Fibroblast of peridontal ligament (primary cell): Measurements from ENCODE around the gene IP6K1.
"Not testable (repeated sequence)": the region's sequence is repeated elsewhere in the genome, so short reads cannot be mapped to it uniquely, and the experiment has no call there.

Experiments
- DNase-seq: peaks from one replicate; pipeline ENCODE4 v3.0.0-alpha.2; 2010; ENCODE audit errors: extremely low read depth

Gene IP6K1

DNA sequence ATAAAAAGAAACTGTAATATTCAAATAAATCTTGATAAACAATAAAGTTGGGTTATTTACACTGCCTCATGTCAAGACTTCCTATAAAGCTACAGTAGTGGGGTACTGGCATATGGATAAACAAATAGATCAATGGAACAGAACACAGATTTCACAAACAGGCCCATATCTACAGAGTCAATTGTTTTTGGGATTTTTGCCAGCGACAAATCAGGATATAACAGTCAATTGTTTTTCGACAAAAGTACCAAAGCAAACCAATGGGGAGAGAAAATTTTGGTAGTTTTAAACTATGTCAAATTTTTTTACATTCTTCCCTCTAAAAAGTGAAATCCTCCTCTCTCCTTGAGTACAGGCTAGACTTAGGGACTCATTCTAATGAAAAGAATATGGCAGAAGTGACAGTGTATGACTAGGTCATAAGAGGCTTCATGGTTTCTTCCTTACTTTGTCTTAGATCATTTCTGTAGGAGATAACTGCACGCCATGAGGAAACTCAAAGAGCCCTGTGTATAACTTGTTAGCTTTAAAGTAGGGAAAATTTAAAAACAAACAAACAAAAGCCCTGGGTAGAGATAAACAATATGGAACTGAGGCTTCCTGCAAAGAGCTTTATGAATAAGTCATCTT, 16.9 kb downstream of the IP6K1 start:
- peak; percentile 55 for DNase-seq

DNA sequence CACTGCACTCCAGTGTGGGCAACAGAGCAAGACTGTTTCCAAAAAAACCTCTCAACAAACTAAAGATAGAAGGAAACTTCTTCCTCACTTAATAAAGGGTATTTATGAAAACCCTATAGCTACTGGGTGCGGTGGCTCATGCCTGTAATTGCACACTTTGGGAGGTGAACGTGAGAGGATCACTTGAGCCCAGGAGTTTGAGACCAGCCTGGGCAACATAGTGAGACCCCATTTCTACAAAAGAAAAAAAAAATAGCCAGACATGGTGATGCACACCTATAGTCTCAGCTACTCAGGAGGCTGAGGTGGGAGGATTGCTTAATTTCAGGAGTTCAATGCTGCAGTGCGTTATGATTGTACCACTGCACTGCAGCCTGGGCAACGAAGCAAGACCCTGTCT, 22.4 kb downstream of the IP6K1 start:
- no peak for DNase-seq

GRCh38 chr3:49761661-49762060, 24.7 kb downstream of the IP6K1 start:
- no peak for DNase-seq

GRCh38 chr3:49759226-49759625, 27.1 kb downstream of the IP6K1 start:
- DNase-seq: no peak

GRCh38 chr3:49757197-49757596, 29.1 kb downstream of the IP6K1 start:
- no peak for DNase-seq

GRCh38 chr3:49756036-49756435, 30.3 kb downstream of the IP6K1 start:
- no peak for DNase-seq

DNA sequence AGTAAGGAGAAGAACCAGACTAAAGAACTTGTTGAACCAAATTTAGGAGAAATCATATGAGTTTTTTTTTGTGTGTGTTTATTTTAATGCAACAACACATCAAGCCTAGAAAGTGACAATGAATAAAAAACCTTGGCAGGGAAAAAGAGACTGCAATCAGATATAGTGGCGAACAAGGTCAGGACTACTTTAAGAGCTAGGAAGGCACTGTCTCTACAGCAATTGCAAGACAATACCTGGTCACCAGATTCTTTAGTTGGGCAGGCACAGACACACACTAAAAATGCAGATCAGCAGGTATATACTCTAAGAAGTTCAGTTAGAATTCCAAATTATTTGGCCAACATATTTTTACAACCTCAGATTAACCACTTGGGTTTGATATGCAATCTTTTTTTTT, 31.8 kb downstream of the IP6K1 start:
- DNase-seq: no peak

GRCh38 chr3:49751501-49751900, 34.8 kb downstream of the IP6K1 start:
- DNase-seq: no peak

DNA sequence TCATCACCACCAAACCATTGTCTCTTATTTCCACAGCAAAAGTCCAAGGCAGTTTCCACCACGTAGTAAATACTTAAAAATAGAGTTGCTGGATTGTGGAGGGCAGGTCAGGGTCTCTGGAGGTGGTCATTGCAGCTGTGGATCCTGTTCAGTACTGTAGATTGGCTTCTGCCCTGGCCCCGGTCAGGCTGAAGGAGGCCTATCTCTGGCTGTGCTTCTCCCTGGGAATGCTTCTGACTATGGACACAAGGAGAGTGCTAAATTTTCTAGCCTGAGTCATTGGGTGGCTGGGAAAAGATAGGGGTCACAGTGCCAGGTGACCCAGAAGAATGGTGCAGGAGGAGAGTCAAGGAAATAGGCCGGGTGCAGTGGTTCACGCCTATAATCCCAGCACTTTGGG, 36.3 kb downstream of the IP6K1 start:
- no peak for DNase-seq

GRCh38 chr3:49748874-49749273, 37.5 kb downstream of the IP6K1 start:
- not testable (repeated sequence) for DNase-seq

DNA sequence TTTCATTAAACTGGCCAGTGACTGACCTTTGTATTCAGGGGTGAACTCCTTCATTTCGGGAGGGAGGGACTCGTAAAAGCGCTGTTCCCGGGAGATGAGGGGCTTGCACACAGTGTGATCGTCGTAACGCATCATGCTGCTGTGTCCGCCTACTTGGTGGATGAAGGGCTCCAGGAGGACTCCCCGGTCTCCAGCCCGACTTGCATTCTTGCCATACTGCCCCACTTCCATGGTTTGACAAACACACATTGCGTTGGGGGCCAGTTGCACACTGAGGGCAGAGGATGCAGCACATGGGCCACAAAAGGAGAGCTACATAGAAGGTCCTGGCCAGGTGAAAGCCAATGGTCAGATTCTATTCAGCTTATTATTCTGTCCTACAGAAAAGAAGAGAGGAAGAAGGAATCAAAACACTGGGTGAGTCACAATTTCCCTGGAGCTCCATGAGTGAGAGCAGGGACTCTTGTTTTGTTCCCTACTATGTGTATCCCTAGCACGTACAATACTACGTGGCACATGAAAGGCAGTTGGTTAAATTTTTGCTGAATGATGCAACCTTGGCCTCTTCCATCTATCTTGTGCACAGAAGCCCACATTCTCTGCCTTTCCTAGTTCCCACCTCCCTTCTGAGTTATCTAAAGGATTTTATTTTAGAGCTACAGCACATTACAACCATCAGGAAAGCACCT, 38.4 kb downstream of the IP6K1 start:
- DNase-seq: peak; percentile 21

DNA sequence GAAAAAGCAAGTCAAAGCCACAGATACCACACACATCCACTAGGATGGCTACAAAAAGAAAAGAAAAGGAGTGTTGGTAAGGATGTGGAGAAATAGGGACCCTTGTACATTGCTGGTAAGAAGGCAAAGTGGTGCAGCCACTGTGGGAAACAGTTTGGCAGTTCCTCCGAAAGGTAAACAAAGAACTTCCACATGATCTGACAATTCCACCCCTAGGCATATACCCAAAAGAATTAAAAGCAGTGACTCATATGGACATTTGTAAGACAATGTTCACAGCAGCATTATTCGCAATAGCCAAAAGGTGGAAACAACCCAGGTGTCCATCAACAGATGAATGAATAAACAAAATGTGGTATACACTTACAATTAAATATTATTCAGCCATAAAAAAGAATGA, 40.4 kb downstream of the IP6K1 start:
- DNase-seq: peak; percentile 62

- DNase-seq: no peak
Measured at GRCh38 chr3:49740427-49740826, 45.9 kb downstream of the IP6K1 start.

GRCh38 chr3:49738067-49738713, 48.2 kb downstream of the IP6K1 start:
- DNase-seq: no peak

DNA sequence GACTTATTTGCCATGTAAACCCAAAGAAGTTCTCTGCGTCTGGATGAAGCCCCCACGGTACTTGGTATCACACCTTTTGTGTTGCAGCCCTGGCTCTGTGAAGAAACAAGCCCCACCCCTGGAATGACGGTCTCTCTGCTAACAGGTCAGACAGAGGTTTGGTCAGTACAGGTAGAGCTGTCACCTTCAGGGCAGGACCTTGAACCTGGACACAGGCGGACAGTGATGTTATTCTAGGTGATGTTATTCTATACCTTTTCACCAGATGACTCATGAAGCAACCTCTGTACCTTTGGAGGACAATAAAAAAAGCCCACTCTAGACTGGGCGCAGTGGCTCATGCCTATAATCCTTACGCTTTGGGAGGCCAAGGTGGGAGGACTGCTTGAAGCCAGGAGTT, 51.6 kb downstream of the IP6K1 start:
- no peak for DNase-seq

DNA sequence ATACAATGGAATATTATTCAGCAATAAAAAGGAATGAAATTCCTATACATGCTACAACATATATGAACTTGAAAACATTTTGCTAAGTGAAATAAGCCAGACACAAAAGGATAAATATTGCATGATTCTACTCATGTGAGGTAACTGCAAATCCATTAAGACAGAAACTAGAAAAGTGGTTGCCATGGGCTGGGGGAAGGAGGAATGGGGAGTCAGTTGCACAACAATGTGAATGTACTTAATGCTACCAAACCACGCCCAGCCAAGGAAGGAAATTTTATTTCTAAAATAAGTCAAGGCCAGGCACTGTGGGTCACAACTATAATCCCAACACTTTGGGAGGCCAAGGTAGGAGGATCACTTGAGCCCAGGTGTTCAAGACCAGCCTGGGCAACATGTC, 52.8 kb downstream of the IP6K1 start:
- DNase-seq: no peak

- DNase-seq: no peak
Measured at GRCh38 chr3:49732597-49732996, 53.7 kb downstream of the IP6K1 start.

- no peak for DNase-seq
Measured at GRCh38 chr3:49729966-49730609, 56.3 kb downstream of the IP6K1 start.

DNA sequence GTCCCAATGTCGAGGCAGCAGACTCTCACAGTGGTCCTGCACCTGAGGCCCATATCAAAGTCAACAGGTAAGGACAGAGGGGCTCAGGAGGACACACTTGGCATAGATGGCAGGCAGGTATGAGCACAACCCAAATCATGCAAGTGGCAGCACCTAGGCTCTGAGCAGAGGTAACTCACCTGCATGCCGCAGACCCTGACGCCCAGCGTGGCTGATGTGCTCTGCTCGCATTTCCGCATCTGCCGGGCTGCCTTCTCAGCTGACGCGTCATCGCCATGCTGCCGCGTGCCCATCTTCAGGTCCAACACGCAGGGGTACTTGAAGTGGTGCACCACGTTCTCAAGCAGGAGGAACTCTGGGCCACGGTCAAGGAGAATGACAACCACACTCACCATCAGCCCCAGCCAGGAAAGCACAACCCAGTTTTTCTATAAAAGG, 58.4 kb downstream of the IP6K1 start:
- DNase-seq: no peak

DNA sequence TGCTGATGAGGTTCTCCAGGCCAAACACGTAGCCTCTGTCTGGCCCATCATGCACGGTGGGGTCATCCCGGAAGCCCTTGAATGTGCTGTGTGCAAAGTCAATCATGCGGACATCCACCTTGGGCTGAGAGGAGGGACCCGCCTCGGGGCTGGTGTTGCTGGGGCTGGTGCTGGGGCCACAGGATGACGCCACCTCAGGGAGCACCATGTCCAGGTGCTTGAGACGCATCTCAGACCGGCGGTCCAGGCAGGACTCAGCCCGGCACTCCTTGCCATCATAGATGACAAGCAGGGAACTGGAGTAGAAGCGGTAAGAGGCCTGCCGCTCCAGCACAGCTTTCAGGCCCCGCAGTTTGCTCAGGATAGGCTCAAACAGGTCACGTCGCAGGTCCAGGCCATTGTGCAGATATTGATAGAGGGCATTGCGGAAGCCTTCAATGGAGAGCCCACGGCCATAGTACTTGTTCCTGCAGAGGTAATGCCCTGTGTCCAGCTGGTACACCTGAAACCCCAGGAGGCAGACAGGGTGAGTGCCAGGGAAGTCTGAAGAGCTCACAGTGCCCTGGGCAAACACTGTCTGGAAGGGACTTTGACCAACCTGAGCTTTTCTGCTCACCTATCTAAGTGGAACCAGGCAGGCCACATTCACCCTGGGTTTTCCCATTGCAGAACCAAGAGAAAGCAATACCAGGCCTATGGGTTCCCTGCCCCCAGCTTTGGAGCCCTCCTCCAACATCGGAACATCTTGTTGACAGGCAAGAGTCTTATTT, 59.0 kb downstream of the IP6K1 start:
- no peak for DNase-seq

GRCh38 chr3:49725906-49726681, 60.2 kb downstream of the IP6K1 start:
- no peak for DNase-seq
